ENCODE results near the gene HOXC11. TPM values are rescaled to one million over a fixed set of nuclear protein-coding genes. Genes with fewer than 3 reads are reported as not detected.

The HOXC11 gene
- total and polyA plus RNA-seq, 8 donors, result not detected

GRCh38 chr12:53948650-53949593, 24.0 kb upstream of the HOXC11 start:
- ATAC-seq (no peak), DNase-seq (no peak), FAIRE-seq (no peak)
- H3K27me3 ChIP-seq, result peaks cover 7 to 72% (median 23%) of the 10 kb centered on the region in 4 donors
- H3K9me3 ChIP-seq, result no peaks in the 10 kb centered on the region
- 43 to 47% methylated on average over 9 of the region's 9 CpGs for WGBS, 2 donors
- no peak overlapping the region for H3K4me3 ChIP-seq
- intact Hi-C loops (cut with DNase I), result no loop called here
- H3K36me3 ChIP-seq, result no peaks in the 10 kb centered on the region
- no peaks in the 10 kb centered on the region for H3K4me1 ChIP-seq
- no peak for TF ChIP-seq CTCF (IDR thresholded peaks at IDR 0.05)
- no peak overlapping the region for H3K27ac ChIP-seq

GRCh38 chr12:53949631-53950436, 23.1 kb upstream of the HOXC11 start:
- Histone ChIP-seq H3K27me3 (peaks cover 7 to 72% (median 22%) of the 10 kb centered on the region in 4 donors), H3K9me3 (no peaks in the 10 kb centered on the region), H3K4me3 (no peak overlapping the region), H3K4me1 (no peaks in the 10 kb centered on the region), H3K27ac (no peak overlapping the region), H3K36me3 (no peaks in the 10 kb centered on the region)
- intact Hi-C loops (cut with DNase I), result no loop called here
- DNase-seq, result no peak
- no peak for TF ChIP-seq CTCF (IDR thresholded peaks at IDR 0.05)
- no peak for ATAC-seq
- no peak for FAIRE-seq
- WGBS, 2 donors, result 6% methylated on average over 34 of the region's 34 CpGs

- no peak overlapping the region for H3K27ac ChIP-seq
- FAIRE-seq (no peak), ATAC-seq (no peak), DNase-seq (no peak)
- H3K9me3 ChIP-seq, result no peaks in the 10 kb centered on the region
- H3K4me3 ChIP-seq, result no peak overlapping the region
- no peaks in the 10 kb centered on the region for H3K36me3 ChIP-seq
- no peaks in the 10 kb centered on the region for H3K4me1 ChIP-seq
- intact Hi-C loops (cut with DNase I), result no loop called here
- 5 to 6% methylated on average over 10 of the region's 10 CpGs for WGBS, 2 donors
- no peak for TF ChIP-seq CTCF (IDR thresholded peaks at IDR 0.05)
- peaks cover 6 to 70% (median 22%) of the 10 kb centered on the region in 4 donors for H3K27me3 ChIP-seq
Measured at GRCh38 chr12:53950437-53950773, 22.5 kb upstream of the HOXC11 start.

- Histone ChIP-seq H3K27me3 (peaks cover 7 to 69% (median 20%) of the 10 kb centered on the region in 4 donors), H3K36me3 (no peaks in the 10 kb centered on the region), H3K4me1 (no peaks in the 10 kb centered on the region), H3K27ac (no peak overlapping the region), H3K4me3 (no peak overlapping the region), H3K9me3 (no peaks in the 10 kb centered on the region)
- ATAC-seq, result no peak
- no peak for TF ChIP-seq CTCF (IDR thresholded peaks at IDR 0.05)
- DNase-seq, result peak in 1 of 6 donors; percentile 72
- WGBS, 2 donors, result 3 to 4% methylated on average over 34 of the region's 34 CpGs
- intact Hi-C loops (cut with DNase I), result no loop called here
- no peak for FAIRE-seq
Measured at GRCh38 chr12:53950789-53951576, 21.9 kb upstream of the HOXC11 start.

Data from pancreas (tissue), 10 donors.